ENCODE data around the gene STAT1. TPM values are rescaled to one million over a fixed set of nuclear protein-coding genes. Genes with fewer than 3 reads are reported as not detected.
"Not testable (repeated sequence)": the region's sequence is repeated elsewhere in the genome, so short reads cannot be mapped to it uniquely, and the experiment has no call there.

The STAT1 gene
- total RNA-seq, 1 donor: 89.9 TPM

- H3K4me3 ChIP-seq (ENCODE audit: low read length): no peak overlapping the region
- peaks cover 9% of the 10 kb centered on the region for H3K4me1 ChIP-seq (ENCODE audit: insufficient read depth, low read length)
- H3K27me3 ChIP-seq (ENCODE audit: insufficient read depth, low read length): no peaks in the 10 kb centered on the region
- H3K9me3 ChIP-seq (ENCODE audit: low read depth, low read length): no peaks in the 10 kb centered on the region
Observed at GRCh38 chr2:190972846-190973245, 41.1 kb downstream of the STAT1 start.

GRCh38 chr2:190972213-190972612 is 41.8 kb downstream of the STAT1 start:
- no peak overlapping the region for H3K4me3 ChIP-seq (ENCODE audit: low read length)

GRCh38 chr2:190970873-190971506 is 43.0 kb downstream of the STAT1 start:
- Histone ChIP-seq H3K4me3 (ENCODE audit: low read length) (no peak overlapping the region), H3K27me3 (ENCODE audit: insufficient read depth, low read length) (no peaks in the 10 kb centered on the region), H3K9me3 (ENCODE audit: low read depth, low read length) (no peaks in the 10 kb centered on the region), H3K4me1 (ENCODE audit: insufficient read depth, low read length) (peaks cover 9% of the 10 kb centered on the region)

More at GRCh38 chr2:190972213-190972612, 41.8 kb downstream of the STAT1 start:
- no peaks in the 10 kb centered on the region for H3K9me3 ChIP-seq (ENCODE audit: low read depth, low read length)
- no peaks in the 10 kb centered on the region for H3K27me3 ChIP-seq (ENCODE audit: insufficient read depth, low read length)
- H3K4me1 ChIP-seq (ENCODE audit: insufficient read depth, low read length): peaks cover 9% of the 10 kb centered on the region

GRCh38 chr2:190970160-190970559 is 43.8 kb downstream of the STAT1 start:
- H3K4me1 ChIP-seq (ENCODE audit: insufficient read depth, low read length): peaks cover 9% of the 10 kb centered on the region
- no peaks in the 10 kb centered on the region for H3K27me3 ChIP-seq (ENCODE audit: insufficient read depth, low read length)
- no peaks in the 10 kb centered on the region for H3K9me3 ChIP-seq (ENCODE audit: low read depth, low read length)
- no peak overlapping the region for H3K4me3 ChIP-seq (ENCODE audit: low read length)

GRCh38 chr2:190968522-190968921 is 45.4 kb downstream of the STAT1 start:
- Histone ChIP-seq H3K4me1 (ENCODE audit: insufficient read depth, low read length) (peaks cover 12% of the 10 kb centered on the region), H3K27me3 (ENCODE audit: insufficient read depth, low read length) (no peaks in the 10 kb centered on the region), H3K4me3 (ENCODE audit: low read length) (no peak overlapping the region), H3K9me3 (ENCODE audit: low read depth, low read length) (no peaks in the 10 kb centered on the region)

GRCh38 chr2:190965580-190966222 is 48.3 kb downstream of the STAT1 start:
- no peak overlapping the region for H3K4me3 ChIP-seq (ENCODE audit: low read length)
- H3K27me3 ChIP-seq (ENCODE audit: insufficient read depth, low read length): no peaks in the 10 kb centered on the region

GRCh38 chr2:190964170-190964795 is 49.7 kb downstream of the STAT1 start:
- Histone ChIP-seq H3K27me3 (ENCODE audit: insufficient read depth, low read length) (no peaks in the 10 kb centered on the region), H3K4me3 (ENCODE audit: low read length) (no peak overlapping the region), H3K9me3 (ENCODE audit: low read depth, low read length) (no peaks in the 10 kb centered on the region), H3K4me1 (ENCODE audit: insufficient read depth, low read length) (peaks cover 3% of the 10 kb centered on the region)

More at GRCh38 chr2:190965580-190966222, 48.3 kb downstream of the STAT1 start:
- H3K4me1 ChIP-seq (ENCODE audit: insufficient read depth, low read length): peaks cover 9% of the 10 kb centered on the region
- no peaks in the 10 kb centered on the region for H3K9me3 ChIP-seq (ENCODE audit: low read depth, low read length)

- H3K4me1 ChIP-seq (ENCODE audit: insufficient read depth, low read length): peaks cover 3% of the 10 kb centered on the region
- H3K4me3 ChIP-seq (ENCODE audit: low read length): no peak overlapping the region
- H3K9me3 ChIP-seq (ENCODE audit: low read depth, low read length): no peaks in the 10 kb centered on the region
- H3K27me3 ChIP-seq (ENCODE audit: insufficient read depth, low read length): no peaks in the 10 kb centered on the region
Observed at GRCh38 chr2:190963088-190963487, 50.9 kb downstream of the STAT1 start.

GRCh38 chr2:190961918-190962487 is 52.0 kb downstream of the STAT1 start:
- H3K27me3 ChIP-seq (ENCODE audit: insufficient read depth, low read length): no peaks in the 10 kb centered on the region

GRCh38 chr2:190961117-190961516 is 52.9 kb downstream of the STAT1 start:
- H3K9me3 ChIP-seq (ENCODE audit: low read depth, low read length); H3K4me1 ChIP-seq (ENCODE audit: insufficient read depth, low read length); H3K4me3 ChIP-seq (ENCODE audit: low read length); H3K27me3 ChIP-seq (ENCODE audit: insufficient read depth, low read length): not testable (repeated sequence)

More at GRCh38 chr2:190961918-190962487, 52.0 kb downstream of the STAT1 start:
- Histone ChIP-seq H3K4me3 (ENCODE audit: low read length) (no peak overlapping the region), H3K9me3 (ENCODE audit: low read depth, low read length) (no peaks in the 10 kb centered on the region), H3K4me1 (ENCODE audit: insufficient read depth, low read length) (peaks cover 3% of the 10 kb centered on the region)

GRCh38 chr2:190959911-190960788 is 53.8 kb downstream of the STAT1 start:
- H3K9me3 ChIP-seq (ENCODE audit: low read depth, low read length): no peaks in the 10 kb centered on the region
- H3K27me3 ChIP-seq (ENCODE audit: insufficient read depth, low read length): no peaks in the 10 kb centered on the region
- H3K4me1 ChIP-seq (ENCODE audit: insufficient read depth, low read length): peaks cover 3% of the 10 kb centered on the region
- H3K4me3 ChIP-seq (ENCODE audit: low read length): no peak overlapping the region

- no peaks in the 10 kb centered on the region for H3K9me3 ChIP-seq (ENCODE audit: low read depth, low read length)
- H3K4me1 ChIP-seq (ENCODE audit: insufficient read depth, low read length): peaks cover 6% of the 10 kb centered on the region
- H3K4me3 ChIP-seq (ENCODE audit: low read length): no peak overlapping the region
- no peaks in the 10 kb centered on the region for H3K27me3 ChIP-seq (ENCODE audit: insufficient read depth, low read length)
Observed at GRCh38 chr2:190953257-190953656, 60.7 kb downstream of the STAT1 start.

GRCh38 chr2:190950566-190950991 is 63.4 kb downstream of the STAT1 start:
- H3K4me1 ChIP-seq (ENCODE audit: insufficient read depth, low read length): peaks cover 14% of the 10 kb centered on the region
- H3K9me3 ChIP-seq (ENCODE audit: low read depth, low read length): no peaks in the 10 kb centered on the region
- H3K27me3 ChIP-seq (ENCODE audit: insufficient read depth, low read length): no peaks in the 10 kb centered on the region
- H3K4me3 ChIP-seq (ENCODE audit: low read length): no peak overlapping the region

GRCh38 chr2:190948671-190949070 is 65.3 kb downstream of the STAT1 start:
- no peaks in the 10 kb centered on the region for H3K27me3 ChIP-seq (ENCODE audit: insufficient read depth, low read length)
- H3K9me3 ChIP-seq (ENCODE audit: low read depth, low read length): no peaks in the 10 kb centered on the region
- H3K4me3 ChIP-seq (ENCODE audit: low read length): no peak overlapping the region

More at GRCh38 chr2:190948671-190949070, 65.3 kb downstream of the STAT1 start:
- peaks cover 14% of the 10 kb centered on the region for H3K4me1 ChIP-seq (ENCODE audit: insufficient read depth, low read length)
